ENCODE results near the gene THBS2.

The THBS2 gene

GRCh38 chr6:169235286-169235685 lies 18.4 kb downstream of the THBS2 start:
- no peak overlapping the region for H3K4me3 ChIP-seq (ENCODE audit: low read length, poor library complexity, severe bottlenecking)
- no peaks in the 10 kb centered on the region for H3K36me3 ChIP-seq (ENCODE audit: insufficient read depth, low read length)
- no peaks in the 10 kb centered on the region for H4K20me1 ChIP-seq (ENCODE audit: insufficient read depth, low read length, poor library complexity, severe bottlenecking)
- no peak overlapping the region for H2AFZ ChIP-seq (ENCODE audit: low read length)
- no peaks in the 10 kb centered on the region for H3F3A ChIP-seq (ENCODE audit: low read depth)
- H3K79me2 ChIP-seq (ENCODE audit: insufficient read depth, low read length), result no peaks in the 10 kb centered on the region
- no peak for TF ChIP-seq EZH2phosphoT487 (IDR thresholded peaks at IDR 0.05; ENCODE audit: borderline replicate concordance)
- TF ChIP-seq, protein P1, sequence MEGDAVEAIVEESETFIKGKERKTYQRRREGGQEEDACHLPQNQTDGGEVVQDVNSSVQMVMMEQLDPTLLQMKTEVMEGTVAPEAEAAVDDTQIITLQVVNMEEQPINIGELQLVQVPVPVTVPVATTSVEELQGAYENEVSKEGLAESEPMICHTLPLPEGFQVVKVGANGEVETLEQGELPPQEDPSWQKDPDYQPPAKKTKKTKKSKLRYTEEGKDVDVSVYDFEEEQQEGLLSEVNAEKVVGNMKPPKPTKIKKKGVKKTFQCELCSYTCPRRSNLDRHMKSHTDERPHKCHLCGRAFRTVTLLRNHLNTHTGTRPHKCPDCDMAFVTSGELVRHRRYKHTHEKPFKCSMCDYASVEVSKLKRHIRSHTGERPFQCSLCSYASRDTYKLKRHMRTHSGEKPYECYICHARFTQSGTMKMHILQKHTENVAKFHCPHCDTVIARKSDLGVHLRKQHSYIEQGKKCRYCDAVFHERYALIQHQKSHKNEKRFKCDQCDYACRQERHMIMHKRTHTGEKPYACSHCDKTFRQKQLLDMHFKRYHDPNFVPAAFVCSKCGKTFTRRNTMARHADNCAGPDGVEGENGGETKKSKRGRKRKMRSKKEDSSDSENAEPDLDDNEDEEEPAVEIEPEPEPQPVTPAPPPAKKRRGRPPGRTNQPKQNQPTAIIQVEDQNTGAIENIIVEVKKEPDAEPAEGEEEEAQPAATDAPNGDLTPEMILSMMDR (conservative IDR thresholded peaks at IDR 0.05; ENCODE audit: low read length), result no peak
- no peak overlapping the region for H3K4me2 ChIP-seq (ENCODE audit: low read depth, low read length, poor library complexity, severe bottlenecking)
- peaks cover 30% of the 10 kb centered on the region; the same call in 1 of the 2 replicates for H3K9me3 ChIP-seq (ENCODE audit: insufficient read depth, low read depth, low read length)
- H3K4me1 ChIP-seq (ENCODE audit: insufficient read depth, low read length, poor library complexity, severe bottlenecking), result no peaks in the 10 kb centered on the region
- H3K27me3 ChIP-seq (ENCODE audit: insufficient read depth, low read length, poor library complexity, severe bottlenecking), result no peaks in the 10 kb centered on the region
- H3K9ac ChIP-seq (ENCODE audit: low read depth, low read length, poor library complexity, severe bottlenecking), result no peak overlapping the region
- H3K9me2 ChIP-seq (replicated peaks; ENCODE audit: low read depth, low read length), result no peaks in the 10 kb centered on the region

DNA sequence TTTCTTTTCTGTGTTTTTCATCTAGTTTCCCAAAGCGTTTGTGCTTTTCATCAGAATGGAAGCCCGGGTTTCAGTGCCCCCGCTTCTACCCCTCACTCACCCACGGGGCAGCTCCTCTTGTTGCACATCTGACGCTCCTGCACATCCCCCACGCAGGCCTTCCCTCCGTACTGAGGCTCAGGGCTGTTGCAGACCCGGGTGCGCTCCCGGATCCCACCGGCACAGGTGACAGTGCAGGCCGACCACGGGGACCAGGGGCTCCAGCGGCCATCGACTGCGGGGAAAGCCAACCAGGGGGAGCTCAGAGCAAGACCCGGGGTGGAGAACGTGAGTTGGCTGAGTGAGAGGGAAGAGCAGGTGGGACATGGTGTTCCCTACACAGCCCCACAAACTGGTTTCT lies 19.0 kb downstream of the THBS2 start:
- H2AFZ ChIP-seq (ENCODE audit: low read length), result no peak overlapping the region

DNA sequence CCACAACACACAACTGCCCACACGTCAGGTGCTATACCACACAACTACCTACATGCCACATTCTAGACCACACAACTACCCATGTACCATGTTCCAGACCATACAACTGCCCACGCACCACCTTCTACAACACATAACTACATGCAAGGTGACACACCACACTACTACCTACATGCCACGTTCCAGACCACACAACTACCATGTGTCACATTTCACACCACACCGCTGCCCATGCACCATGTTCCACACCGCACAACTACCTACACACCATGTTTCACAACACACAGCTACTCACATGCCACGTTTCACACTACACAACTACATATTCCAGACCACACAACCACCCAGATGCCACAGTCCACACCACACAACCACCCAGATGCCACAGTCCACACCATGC lies 19.8 kb downstream of the THBS2 start:
- Histone ChIP-seq H3K79me2 (ENCODE audit: insufficient read depth, low read length) (no peaks in the 10 kb centered on the region), H3K4me3 (ENCODE audit: low read length, poor library complexity, severe bottlenecking) (no peak overlapping the region), H3K36me3 (ENCODE audit: insufficient read depth, low read length) (no peaks in the 10 kb centered on the region), H3K4me1 (ENCODE audit: insufficient read depth, low read length, poor library complexity, severe bottlenecking) (no peaks in the 10 kb centered on the region), H3F3A (ENCODE audit: low read depth) (no peaks in the 10 kb centered on the region), H3K4me2 (ENCODE audit: low read depth, low read length, poor library complexity, severe bottlenecking) (no peak overlapping the region), H3K9me2 (replicated peaks; ENCODE audit: low read depth, low read length) (no peaks in the 10 kb centered on the region), H4K20me1 (ENCODE audit: insufficient read depth, low read length, poor library complexity, severe bottlenecking) (no peaks in the 10 kb centered on the region), H3K27me3 (ENCODE audit: insufficient read depth, low read length, poor library complexity, severe bottlenecking) (no peaks in the 10 kb centered on the region), H3K9me3 (ENCODE audit: insufficient read depth, low read depth, low read length) (peaks cover 26% of the 10 kb centered on the region; the same call in 1 of the 2 replicates), H2AFZ (ENCODE audit: low read length) (no peak overlapping the region), H3K9ac (ENCODE audit: low read depth, low read length, poor library complexity, severe bottlenecking) (no peak overlapping the region)
- TF ChIP-seq EZH2phosphoT487 (IDR thresholded peaks at IDR 0.05; ENCODE audit: borderline replicate concordance), result no peak
- TF ChIP-seq, protein P1 (conservative IDR thresholded peaks at IDR 0.05; ENCODE audit: low read length), result no peak

More for the DNA sequence above, 19.0 kb downstream of the THBS2 start:
- no peaks in the 10 kb centered on the region for H3K27me3 ChIP-seq (ENCODE audit: insufficient read depth, low read length, poor library complexity, severe bottlenecking)
- H4K20me1 ChIP-seq (ENCODE audit: insufficient read depth, low read length, poor library complexity, severe bottlenecking), result no peaks in the 10 kb centered on the region
- H3K79me2 ChIP-seq (ENCODE audit: insufficient read depth, low read length), result no peaks in the 10 kb centered on the region
- no peaks in the 10 kb centered on the region for H3K9me2 ChIP-seq (replicated peaks; ENCODE audit: low read depth, low read length)
- H3K4me2 ChIP-seq (ENCODE audit: low read depth, low read length, poor library complexity, severe bottlenecking), result no peak overlapping the region
- H3K4me3 ChIP-seq (ENCODE audit: low read length, poor library complexity, severe bottlenecking), result no peak overlapping the region
- H3K36me3 ChIP-seq (ENCODE audit: insufficient read depth, low read length), result no peaks in the 10 kb centered on the region
- TF ChIP-seq, protein P1 (conservative IDR thresholded peaks at IDR 0.05; ENCODE audit: low read length), result no peak
- TF ChIP-seq EZH2phosphoT487 (IDR thresholded peaks at IDR 0.05; ENCODE audit: borderline replicate concordance), result no peak
- H3K9me3 ChIP-seq (ENCODE audit: insufficient read depth, low read depth, low read length), result peaks cover 30% of the 10 kb centered on the region; the same call in 1 of the 2 replicates
- H3K4me1 ChIP-seq (ENCODE audit: insufficient read depth, low read length, poor library complexity, severe bottlenecking), result no peaks in the 10 kb centered on the region
- H3F3A ChIP-seq (ENCODE audit: low read depth), result no peaks in the 10 kb centered on the region
- no peak overlapping the region for H3K9ac ChIP-seq (ENCODE audit: low read depth, low read length, poor library complexity, severe bottlenecking)
